KOPT-K1 (cell line): Measurements from ENCODE around the gene VRK1.
"Not testable (repeated sequence)": the region's sequence is repeated elsewhere in the genome, so short reads cannot be mapped to it uniquely, and the experiment has no call there.

Experiments used
- H3K27ac ChIP-seq: fragments of 200-600 bp; sonication (generic); 2 replicates; pipeline ENCODE4 v1.5.1; 2016; ENCODE audit warnings: antibody characterized with exemption, mild to moderate bottlenecking, low read depth, low read length; ENCODE audit not compliant: poor library complexity, severe bottlenecking
- H3K36me3 ChIP-seq: fragments of 200-600 bp; sonication (generic); 2 replicates; pipeline ENCODE4 v1.5.1; 2017; ENCODE audit warnings: antibody characterized with exemption, mild to moderate bottlenecking, low read length, moderate library complexity; ENCODE audit not compliant: insufficient read depth
- H3K9me3 ChIP-seq: fragments of 200-600 bp; sonication (generic); 2 replicates; pipeline ENCODE4 v1.5.1; 2017; ENCODE audit warnings: antibody characterized with exemption, low read length, mild to moderate bottlenecking; ENCODE audit not compliant: insufficient read depth, poor library complexity, severe bottlenecking

Gene VRK1

GRCh38 chr14:96796851-96797581 lies at the start of gene VRK1:
Gene VRK1, plus strand, starts transcription at chr14:96797382. Its CDS starts 36,090 bp downstream, at chr14:96833472.
- H3K27ac ChIP-seq = peak within 1 kb of the TSS; percentile 96
- peaks cover 3% of the 10 kb centered on the region; the same call in 1 of the 2 replicates for H3K36me3 ChIP-seq
- no peaks in the 10 kb centered on the region for H3K9me3 ChIP-seq

GRCh38 chr14:96747608-96748007 lies 49.6 kb upstream of the VRK1 start:
- Histone ChIP-seq H3K36me3 (no peaks in the 10 kb centered on the region), H3K27ac (no peak overlapping the region), H3K9me3 (no peaks in the 10 kb centered on the region)

GRCh38 chr14:96748362-96748761 lies 48.8 kb upstream of the VRK1 start:
- H3K36me3 ChIP-seq = no peaks in the 10 kb centered on the region
- H3K27ac ChIP-seq = no peak overlapping the region
- H3K9me3 ChIP-seq = no peaks in the 10 kb centered on the region

GRCh38 chr14:96751505-96751904 lies 45.7 kb upstream of the VRK1 start:
- Histone ChIP-seq H3K36me3 (no peaks in the 10 kb centered on the region), H3K27ac (no peak overlapping the region), H3K9me3 (no peaks in the 10 kb centered on the region)

GRCh38 chr14:96752125-96752524 lies 45.1 kb upstream of the VRK1 start:
- Histone ChIP-seq H3K9me3 (no peaks in the 10 kb centered on the region), H3K36me3 (no peaks in the 10 kb centered on the region), H3K27ac (no peak overlapping the region)

- H3K36me3 ChIP-seq = no peaks in the 10 kb centered on the region
- H3K27ac ChIP-seq = no peak overlapping the region
- H3K9me3 ChIP-seq = no peaks in the 10 kb centered on the region
Measured at GRCh38 chr14:96752594-96752993, 44.6 kb upstream of the VRK1 start.

- H3K36me3 ChIP-seq = no peaks in the 10 kb centered on the region
- no peaks in the 10 kb centered on the region for H3K9me3 ChIP-seq
- H3K27ac ChIP-seq = no peak overlapping the region
Measured at GRCh38 chr14:96754162-96754844, 42.9 kb upstream of the VRK1 start.

GRCh38 chr14:96754845-96755184 lies 42.4 kb upstream of the VRK1 start:
- Histone ChIP-seq H3K36me3 (no peaks in the 10 kb centered on the region), H3K9me3 (no peaks in the 10 kb centered on the region), H3K27ac (no peak overlapping the region)

GRCh38 chr14:96756745-96757144 lies 40.4 kb upstream of the VRK1 start:
- H3K9me3 ChIP-seq = no peaks in the 10 kb centered on the region
- H3K27ac ChIP-seq = no peak overlapping the region

GRCh38 chr14:96757456-96757855 lies 39.7 kb upstream of the VRK1 start:
- Histone ChIP-seq H3K27ac (no peak overlapping the region), H3K36me3 (no peaks in the 10 kb centered on the region), H3K9me3 (no peaks in the 10 kb centered on the region)

More at GRCh38 chr14:96756745-96757144, 40.4 kb upstream of the VRK1 start:
- H3K36me3 ChIP-seq = no peaks in the 10 kb centered on the region

GRCh38 chr14:96761066-96761465 lies 36.1 kb upstream of the VRK1 start:
- Histone ChIP-seq H3K36me3 (no peaks in the 10 kb centered on the region), H3K9me3 (no peaks in the 10 kb centered on the region), H3K27ac (no peak overlapping the region)

GRCh38 chr14:96762650-96763049 lies 34.5 kb upstream of the VRK1 start:
- no peaks in the 10 kb centered on the region for H3K36me3 ChIP-seq
- H3K27ac ChIP-seq = no peak overlapping the region
- no peaks in the 10 kb centered on the region for H3K9me3 ChIP-seq

GRCh38 chr14:96764012-96764411 lies 33.2 kb upstream of the VRK1 start:
- H3K27ac ChIP-seq = no peak overlapping the region

GRCh38 chr14:96765205-96765604 lies 32.0 kb upstream of the VRK1 start:
- not testable (repeated sequence) for H3K36me3 ChIP-seq, H3K27ac ChIP-seq, H3K9me3 ChIP-seq

More at GRCh38 chr14:96764012-96764411, 33.2 kb upstream of the VRK1 start:
- H3K36me3 ChIP-seq = no peaks in the 10 kb centered on the region
- H3K9me3 ChIP-seq = no peaks in the 10 kb centered on the region

- Histone ChIP-seq H3K36me3 (no peaks in the 10 kb centered on the region), H3K27ac (no peak overlapping the region), H3K9me3 (peaks cover 4% of the 10 kb centered on the region)
Measured at GRCh38 chr14:96772929-96773328, 24.3 kb upstream of the VRK1 start.

- no peaks in the 10 kb centered on the region for H3K9me3 ChIP-seq
- no peak overlapping the region for H3K27ac ChIP-seq
- H3K36me3 ChIP-seq = no peaks in the 10 kb centered on the region
Measured at GRCh38 chr14:96776791-96777190, 20.4 kb upstream of the VRK1 start.
